Activated naive CD4-positive, alpha-beta T cell treated with anti-CD3 and anti-CD28 coated beads, Interleukin-2, amount 50 U/mL, for 24 hours (primary cell): ENCODE measurements around the gene CLCNKB.

Source experiments
- H3K27ac Mint-ChIP-seq: one replicate; pipeline ENCODE4 v1.8.0; 2021; ENCODE audit warnings: mild to moderate bottlenecking, mixed read lengths
- H3K27me3 Mint-ChIP-seq: one replicate; pipeline ENCODE4 v1.8.0; 2021; ENCODE audit warnings: mixed read lengths
- H3K36me3 Mint-ChIP-seq: one replicate; pipeline ENCODE4 v1.8.0; 2021; ENCODE audit warnings: mixed read lengths
- H3K4me1 Mint-ChIP-seq: one replicate; pipeline ENCODE4 v1.8.0; 2021; ENCODE audit warnings: mixed read lengths
- H3K4me3 Mint-ChIP-seq: one replicate; pipeline ENCODE4 v1.8.0; 2021; ENCODE audit warnings: mild to moderate bottlenecking, mixed read lengths
- H3K9me3 Mint-ChIP-seq: one replicate; pipeline ENCODE4 v1.8.0; 2021; ENCODE audit warnings: mixed read lengths

Gene CLCNKB

GRCh38 chr1:16072616-16073484, 29.3 kb downstream of the CLCNKB start:
- Mint-ChIP-seq H3K36me3 (no peaks in the 10 kb centered on the region), H3K4me3 (no peak overlapping the region), H3K27ac (no peak overlapping the region), H3K4me1 (peaks cover 15% of the 10 kb centered on the region), H3K27me3 (peaks cover 7% of the 10 kb centered on the region), H3K9me3 (no peaks in the 10 kb centered on the region)

GRCh38 chr1:16073490-16074119, 30.0 kb downstream of the CLCNKB start, which contains the start of gene FAM131C:
FAM131C (minus strand) TSS chr1:16073651; CDS start chr1:16073442, 209 bp downstream.
- Mint-ChIP-seq H3K4me3 (peak within 1 kb of the TSS; percentile 86), H3K4me1 (peaks cover 15% of the 10 kb centered on the region), H3K27ac (no peak within 1 kb of the TSS), H3K9me3 (no peaks in the 10 kb centered on the region), H3K27me3 (peaks cover 7% of the 10 kb centered on the region), H3K36me3 (no peaks in the 10 kb centered on the region)

- H3K4me1 Mint-ChIP-seq: peaks cover 21% of the 10 kb centered on the region
- peaks cover 7% of the 10 kb centered on the region for H3K27me3 Mint-ChIP-seq
- H3K27ac Mint-ChIP-seq: no peak overlapping the region
- H3K4me3 Mint-ChIP-seq: peak overlapping the region; percentile 86
- H3K36me3 Mint-ChIP-seq: no peaks in the 10 kb centered on the region
- no peaks in the 10 kb centered on the region for H3K9me3 Mint-ChIP-seq
Observed at GRCh38 chr1:16074217-16074616, 30.6 kb downstream of the CLCNKB start.

GRCh38 chr1:16075337-16076030, 31.9 kb downstream of the CLCNKB start:
- Mint-ChIP-seq H3K36me3 (no peaks in the 10 kb centered on the region), H3K4me3 (no peak overlapping the region), H3K27ac (no peak overlapping the region), H3K4me1 (peaks cover 15% of the 10 kb centered on the region), H3K27me3 (peaks cover 7% of the 10 kb centered on the region), H3K9me3 (no peaks in the 10 kb centered on the region)

GRCh38 chr1:16076031-16076864, 32.7 kb downstream of the CLCNKB start:
- Mint-ChIP-seq H3K9me3 (no peaks in the 10 kb centered on the region), H3K36me3 (no peaks in the 10 kb centered on the region), H3K4me1 (peaks cover 15% of the 10 kb centered on the region), H3K27me3 (peaks cover 7% of the 10 kb centered on the region), H3K27ac (no peak overlapping the region), H3K4me3 (no peak overlapping the region)

- peaks cover 7% of the 10 kb centered on the region for H3K27me3 Mint-ChIP-seq
- peaks cover 15% of the 10 kb centered on the region for H3K4me1 Mint-ChIP-seq
- no peak overlapping the region for H3K27ac Mint-ChIP-seq
- no peak overlapping the region for H3K4me3 Mint-ChIP-seq
- H3K9me3 Mint-ChIP-seq: no peaks in the 10 kb centered on the region
- no peaks in the 10 kb centered on the region for H3K36me3 Mint-ChIP-seq
Observed at GRCh38 chr1:16076865-16077238, 33.3 kb downstream of the CLCNKB start.

- Mint-ChIP-seq H3K4me3 (no peak overlapping the region), H3K27me3 (peaks cover 7% of the 10 kb centered on the region), H3K36me3 (no peaks in the 10 kb centered on the region), H3K9me3 (no peaks in the 10 kb centered on the region), H3K4me1 (peaks cover 15% of the 10 kb centered on the region), H3K27ac (no peak overlapping the region)
Observed at GRCh38 chr1:16077406-16078245, 34.0 kb downstream of the CLCNKB start.

- Mint-ChIP-seq H3K4me3 (peak overlapping the region; percentile 74), H3K36me3 (no peaks in the 10 kb centered on the region), H3K27ac (no peak overlapping the region), H3K4me1 (peaks cover 10% of the 10 kb centered on the region), H3K27me3 (peaks cover 4% of the 10 kb centered on the region), H3K9me3 (no peaks in the 10 kb centered on the region)
Observed at GRCh38 chr1:16078925-16079656, 35.5 kb downstream of the CLCNKB start.

- Mint-ChIP-seq H3K9me3 (no peaks in the 10 kb centered on the region), H3K27me3 (no peaks in the 10 kb centered on the region), H3K36me3 (no peaks in the 10 kb centered on the region), H3K4me1 (peaks cover 6% of the 10 kb centered on the region), H3K4me3 (no peak overlapping the region), H3K27ac (no peak overlapping the region)
Observed at GRCh38 chr1:16080422-16081150, 37.0 kb downstream of the CLCNKB start.

GRCh38 chr1:16081636-16082035, 38.1 kb downstream of the CLCNKB start:
- Mint-ChIP-seq H3K9me3 (no peaks in the 10 kb centered on the region), H3K36me3 (no peaks in the 10 kb centered on the region), H3K27me3 (no peaks in the 10 kb centered on the region), H3K4me3 (no peak overlapping the region), H3K27ac (no peak overlapping the region), H3K4me1 (peaks cover 6% of the 10 kb centered on the region)

- H3K4me1 Mint-ChIP-seq: peaks cover 6% of the 10 kb centered on the region
- H3K27me3 Mint-ChIP-seq: no peaks in the 10 kb centered on the region
- no peaks in the 10 kb centered on the region for H3K36me3 Mint-ChIP-seq
- H3K4me3 Mint-ChIP-seq: no peak overlapping the region
- no peaks in the 10 kb centered on the region for H3K9me3 Mint-ChIP-seq
- no peak overlapping the region for H3K27ac Mint-ChIP-seq
Observed at GRCh38 chr1:16082283-16083038, 38.9 kb downstream of the CLCNKB start.

GRCh38 chr1:16083486-16083885, 39.9 kb downstream of the CLCNKB start:
- no peaks in the 10 kb centered on the region for H3K27me3 Mint-ChIP-seq
- H3K9me3 Mint-ChIP-seq: no peaks in the 10 kb centered on the region
- H3K4me1 Mint-ChIP-seq: peaks cover 6% of the 10 kb centered on the region
- no peaks in the 10 kb centered on the region for H3K36me3 Mint-ChIP-seq
- H3K4me3 Mint-ChIP-seq: no peak overlapping the region
- peak overlapping the region; percentile 46 for H3K27ac Mint-ChIP-seq

GRCh38 chr1:16085522-16085921, 41.9 kb downstream of the CLCNKB start:
- Mint-ChIP-seq H3K4me3 (no peak overlapping the region), H3K4me1 (no peaks in the 10 kb centered on the region), H3K27me3 (no peaks in the 10 kb centered on the region), H3K9me3 (no peaks in the 10 kb centered on the region), H3K27ac (no peak overlapping the region), H3K36me3 (no peaks in the 10 kb centered on the region)
